LNCAP (cell line): ENCODE measurements around the gene PRDM7.

Experiments used
- CTCF ChIP-seq: fragments of 450-650 bp; IDR thresholded peaks from 2 replicates; pipeline ENCODE4 v1.5.1; 2017; ENCODE audit warnings: mild to moderate bottlenecking

Gene PRDM7

GRCh38 chr16:90022209-90023077 is 54.7 kb downstream of the PRDM7 start:
- no peak for TF ChIP-seq CTCF

- TF ChIP-seq CTCF, result no peak
Observed at GRCh38 chr16:90020838-90021382, 56.2 kb downstream of the PRDM7 start.

GRCh38 chr16:90020260-90020837 is 56.8 kb downstream of the PRDM7 start:
- no peak for TF ChIP-seq CTCF

- peak; percentile 81; the same call in 1 of the 2 replicates for TF ChIP-seq CTCF
Observed at GRCh38 chr16:90019543-90020259, 57.4 kb downstream of the PRDM7 start.

- TF ChIP-seq CTCF, result no peak
Observed at GRCh38 chr16:90018652-90019542, 58.2 kb downstream of the PRDM7 start, which contains the start of gene DBNDD1. Gene DBNDD1, minus strand, starts transcription at chr16:90019456. Its CDS starts 115 bp downstream, at chr16:90019341.

- TF ChIP-seq CTCF, result no peak
Observed at GRCh38 chr16:90018297-90018651, 58.9 kb downstream of the PRDM7 start.
